ENCODE measurements around the gene MEPE.

The MEPE gene

GRCh38 chr4:87785731-87786509, 46.8 kb upstream of the MEPE start:
- no peak overlapping the region for H3K4me3 ChIP-seq (ENCODE audit: low read depth, low read length)
- no peak overlapping the region for H3K27ac ChIP-seq (ENCODE audit: extremely low read depth, low read depth, low read length)
- H3K36me3 ChIP-seq (ENCODE audit: control insufficient read depth in 2 of 2, insufficient read depth in 1 of 2, low read length in 2 of 2), result no peaks in the 10 kb centered on the region
- no peaks in the 10 kb centered on the region for H3K4me1 ChIP-seq (ENCODE audit: control insufficient read depth, insufficient read depth, low read length)
- TF ChIP-seq CTCF (tag by site-specific recombination; IDR thresholded peaks at IDR 0.05) (no peak), ZNF366 (tag by site-specific recombination; conservative IDR thresholded peaks at IDR 0.05) (no peak), ZNF621 (tag by site-specific recombination; IDR thresholded peaks at IDR 0.05) (no peak), GFI1B (tag by site-specific recombination; IDR thresholded peaks at IDR 0.05) (no peak), ZNF701 (tag by site-specific recombination; IDR thresholded peaks at IDR 0.05) (no peak), ZNF585B (tag by site-specific recombination; IDR thresholded peaks at IDR 0.05) (no peak), MYNN (tag by site-specific recombination; IDR thresholded peaks at IDR 0.05; ENCODE audit: borderline replicate concordance) (no peak), ZNF280C (tag by site-specific recombination; IDR thresholded peaks at IDR 0.05) (no peak)
- TF ChIP-seq, protein P1, sequence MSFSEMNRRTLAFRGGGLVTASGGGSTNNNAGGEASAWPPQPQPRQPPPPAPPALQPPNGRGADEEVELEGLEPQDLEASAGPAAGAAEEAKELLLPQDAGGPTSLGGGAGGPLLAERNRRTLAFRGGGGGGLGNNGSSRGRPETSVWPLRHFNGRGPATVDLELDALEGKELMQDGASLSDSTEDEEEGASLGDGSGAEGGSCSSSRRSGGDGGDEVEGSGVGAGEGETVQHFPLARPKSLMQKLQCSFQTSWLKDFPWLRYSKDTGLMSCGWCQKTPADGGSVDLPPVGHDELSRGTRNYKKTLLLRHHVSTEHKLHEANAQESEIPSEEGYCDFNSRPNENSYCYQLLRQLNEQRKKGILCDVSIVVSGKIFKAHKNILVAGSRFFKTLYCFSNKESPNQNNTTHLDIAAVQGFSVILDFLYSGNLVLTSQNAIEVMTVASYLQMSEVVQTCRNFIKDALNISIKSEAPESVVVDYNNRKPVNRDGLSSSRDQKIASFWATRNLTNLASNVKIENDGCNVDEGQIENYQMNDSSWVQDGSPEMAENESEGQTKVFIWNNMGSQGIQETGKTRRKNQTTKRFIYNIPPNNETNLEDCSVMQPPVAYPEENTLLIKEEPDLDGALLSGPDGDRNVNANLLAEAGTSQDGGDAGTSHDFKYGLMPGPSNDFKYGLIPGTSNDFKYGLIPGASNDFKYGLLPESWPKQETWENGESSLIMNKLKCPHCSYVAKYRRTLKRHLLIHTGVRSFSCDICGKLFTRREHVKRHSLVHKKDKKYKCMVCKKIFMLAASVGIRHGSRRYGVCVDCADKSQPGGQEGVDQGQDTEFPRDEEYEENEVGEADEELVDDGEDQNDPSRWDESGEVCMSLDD (tag by site-specific recombination; IDR thresholded peaks at IDR 0.05), result no peak
- H3K9me3 ChIP-seq (ENCODE audit: control insufficient read depth, insufficient read depth, low read depth, low read length), result no peaks in the 10 kb centered on the region
- ChIA-PET POLR2A (no interaction called here), CTCF (interaction anchor here (0.6 kb wide), 1 partner anchor 54 kb away, joined by 3 read pairs; no protein-coding TSS in a partner anchor)

- no peak within 1 kb of the TSS for H3K4me3 ChIP-seq (ENCODE audit: low read depth, low read length)
- H3K27ac ChIP-seq (ENCODE audit: extremely low read depth, low read depth, low read length), result no peak within 1 kb of the TSS
- H3K4me1 ChIP-seq (ENCODE audit: control insufficient read depth, insufficient read depth, low read length), result no peaks in the 10 kb centered on the region
- POLR2A ChIA-PET, result no interaction called here
- no peaks in the 10 kb centered on the region for H3K9me3 ChIP-seq (ENCODE audit: control insufficient read depth, insufficient read depth, low read depth, low read length)
- TF ChIP-seq ZNF830 (tag by site-specific recombination; IDR thresholded peaks at IDR 0.05; ENCODE audit: low read depth), result no peak
- TF ChIP-seq, protein P2, sequence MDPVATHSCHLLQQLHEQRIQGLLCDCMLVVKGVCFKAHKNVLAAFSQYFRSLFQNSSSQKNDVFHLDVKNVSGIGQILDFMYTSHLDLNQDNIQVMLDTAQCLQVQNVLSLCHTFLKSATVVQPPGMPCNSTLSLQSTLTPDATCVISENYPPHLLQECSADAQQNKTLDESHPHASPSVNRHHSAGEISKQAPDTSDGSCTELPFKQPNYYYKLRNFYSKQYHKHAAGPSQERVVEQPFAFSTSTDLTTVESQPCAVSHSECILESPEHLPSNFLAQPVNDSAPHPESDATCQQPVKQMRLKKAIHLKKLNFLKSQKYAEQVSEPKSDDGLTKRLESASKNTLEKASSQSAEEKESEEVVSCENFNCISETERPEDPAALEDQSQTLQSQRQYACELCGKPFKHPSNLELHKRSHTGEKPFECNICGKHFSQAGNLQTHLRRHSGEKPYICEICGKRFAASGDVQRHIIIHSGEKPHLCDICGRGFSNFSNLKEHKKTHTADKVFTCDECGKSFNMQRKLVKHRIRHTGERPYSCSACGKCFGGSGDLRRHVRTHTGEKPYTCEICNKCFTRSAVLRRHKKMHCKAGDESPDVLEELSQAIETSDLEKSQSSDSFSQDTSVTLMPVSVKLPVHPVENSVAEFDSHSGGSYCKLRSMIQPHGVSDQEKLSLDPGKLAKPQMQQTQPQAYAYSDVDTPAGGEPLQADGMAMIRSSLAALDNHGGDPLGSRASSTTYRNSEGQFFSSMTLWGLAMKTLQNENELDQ (tag by site-specific recombination; IDR thresholded peaks at IDR 0.05; ENCODE audit: low read depth), result no peak
- CTCF ChIA-PET, result interaction anchor here (0.6 kb wide), 2 partner anchors 423 to 650 kb away, joined by 3 to 4 read pairs; no protein-coding TSS in a partner anchor
- no peaks in the 10 kb centered on the region for H3K36me3 ChIP-seq (ENCODE audit: control insufficient read depth in 2 of 2, insufficient read depth in 1 of 2, low read length in 2 of 2)
Observed at GRCh38 chr4:87799301-87800113, 33.3 kb upstream of the MEPE start, which contains the start of gene IBSP. Gene IBSP, plus strand, starts transcription at chr4:87799554. Its CDS starts 2,808 bp downstream, at chr4:87802362.

Data from HEK293 (cell line).